ENCODE measurements around the gene VPS41. TPM values are rescaled to one million over a fixed set of nuclear protein-coding genes. Genes with fewer than 3 reads are reported as not detected.
"Not testable (repeated sequence)": the region's sequence is repeated elsewhere in the genome, so short reads cannot be mapped to it uniquely, and the experiment has no call there.

The VPS41 gene
- total RNA-seq, 2 experiments from 2014 or later = 50.1 to 50.8 TPM

- POLR2A ChIA-PET = no interaction called here
- Mint-ChIP-seq H3K9me3 (no peaks in the 10 kb centered on the region), H3K36me3 (ENCODE audit: low read depth) (peaks cover 6% of the 10 kb centered on the region), H3K27ac (no peak overlapping the region), H3K4me3 (no peak overlapping the region), H3K4me1 (no peaks in the 10 kb centered on the region), H3K27me3 (no peaks in the 10 kb centered on the region)
- CTCF ChIA-PET = interaction anchor here (1.2 to 1.4 kb wide), 2 partner anchors 10 to 26 kb away, joined by 3 read pairs; no protein-coding TSS in a partner anchor
- DNase-seq = no peak
Measured at GRCh38 chr7:38870147-38870546, 38.8 kb downstream of the VPS41 start.

DNA sequence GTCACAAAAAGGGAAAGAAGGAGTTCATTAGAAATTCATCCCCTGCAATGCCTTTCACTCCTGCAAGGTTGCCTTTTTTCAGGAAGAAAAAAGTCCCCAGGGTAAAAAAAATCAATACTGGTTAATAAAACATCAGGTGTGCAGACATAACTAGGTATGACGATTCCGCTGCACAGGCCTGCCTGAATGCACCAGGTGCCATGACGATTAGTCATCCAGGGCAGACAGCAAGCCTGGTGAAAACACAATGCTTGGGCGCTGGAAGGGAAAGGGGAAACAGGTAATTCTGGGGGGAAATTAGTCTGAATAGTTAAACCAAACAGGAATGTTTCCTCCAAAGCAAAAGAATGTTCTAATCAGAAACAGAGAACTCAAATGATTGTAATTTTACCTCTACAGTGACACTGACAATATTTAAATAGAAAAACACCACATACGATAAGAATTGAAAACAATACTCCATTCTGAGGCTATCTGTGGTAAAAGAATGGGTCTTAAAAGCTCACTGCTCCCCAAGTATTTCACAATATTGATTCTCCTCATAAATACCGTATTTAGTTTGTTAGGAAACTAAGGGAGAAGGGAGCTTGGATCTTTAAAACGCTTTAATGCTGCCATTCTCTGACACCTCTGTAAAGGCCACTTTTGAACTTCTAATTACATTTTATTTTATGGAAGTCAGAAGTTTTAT lies 45.2 kb downstream of the VPS41 start:
- Mint-ChIP-seq H3K9me3 (no peaks in the 10 kb centered on the region), H3K27ac (no peak overlapping the region), H3K4me3 (no peak overlapping the region), H3K4me1 (no peaks in the 10 kb centered on the region), H3K36me3 (ENCODE audit: low read depth) (peaks cover 6% of the 10 kb centered on the region), H3K27me3 (no peaks in the 10 kb centered on the region)
- ChIA-PET CTCF (no interaction called here), POLR2A (no interaction called here)
- DNase-seq = no peak

DNA sequence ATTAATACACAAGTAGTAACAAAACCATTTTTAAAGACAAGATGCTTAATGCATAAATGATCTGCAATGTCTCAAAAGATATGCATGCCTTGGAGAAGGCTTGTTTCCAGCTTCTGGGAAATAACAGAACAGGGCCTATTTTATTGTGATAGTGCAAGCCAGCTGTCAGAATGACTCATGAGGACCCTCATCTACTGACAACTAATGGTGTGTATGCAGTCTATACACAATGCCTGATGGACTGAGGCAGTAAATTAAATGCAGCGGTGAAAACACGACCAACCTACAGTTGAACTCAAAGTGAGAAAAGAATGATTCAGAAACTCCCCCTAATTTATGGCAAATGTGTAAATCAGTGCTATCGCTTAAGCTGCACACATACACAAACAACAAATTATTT lies 46.3 kb downstream of the VPS41 start:
- Mint-ChIP-seq H3K36me3 (ENCODE audit: low read depth) (peaks cover 6% of the 10 kb centered on the region), H3K9me3 (no peaks in the 10 kb centered on the region), H3K4me3 (no peak overlapping the region), H3K27me3 (no peaks in the 10 kb centered on the region), H3K4me1 (no peaks in the 10 kb centered on the region), H3K27ac (no peak overlapping the region)
- CTCF ChIA-PET = no interaction called here
- POLR2A ChIA-PET = no interaction called here
- DNase-seq = no peak

DNA sequence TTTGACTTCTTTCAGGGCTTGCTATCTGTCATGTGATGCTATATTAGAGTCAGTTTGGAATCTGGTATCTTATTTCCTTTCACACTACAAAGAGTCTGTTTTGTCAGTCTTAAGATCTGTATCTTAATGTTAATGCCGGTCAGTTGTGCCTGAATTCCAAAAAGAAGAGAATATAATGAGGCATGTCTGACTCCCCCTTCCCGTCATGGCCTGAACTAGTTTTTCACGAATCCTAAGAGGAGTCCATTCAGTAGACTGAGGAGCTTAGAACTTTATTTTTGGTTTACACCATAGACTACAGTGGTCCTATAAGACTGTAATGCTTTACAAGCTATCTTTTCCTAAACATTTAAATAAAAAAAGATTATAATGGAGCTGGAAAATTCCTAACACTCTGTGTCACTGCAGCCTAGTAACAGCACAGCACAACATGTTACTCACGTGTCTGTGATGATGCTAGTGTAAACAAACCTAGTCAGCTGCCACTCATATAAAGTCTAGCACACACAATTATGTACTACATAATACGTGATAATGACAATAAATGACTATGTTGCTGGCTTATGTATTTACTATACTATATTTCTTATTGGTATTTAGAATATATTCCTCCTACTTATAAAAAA lies 50.6 kb downstream of the VPS41 start:
- CTCF ChIA-PET = no interaction called here
- no peak overlapping the region for H3K27ac Mint-ChIP-seq
- POLR2A ChIA-PET = no interaction called here

GRCh38 chr7:38855867-38856266 lies 53.1 kb downstream of the VPS41 start:
- H3K4me3 Mint-ChIP-seq = no peak overlapping the region
- no peak for DNase-seq
- H3K36me3 Mint-ChIP-seq (ENCODE audit: low read depth) = peaks cover 7% of the 10 kb centered on the region
- H3K27ac Mint-ChIP-seq = no peak overlapping the region
- peaks cover 2% of the 10 kb centered on the region for H3K4me1 Mint-ChIP-seq
- ChIA-PET CTCF (interaction anchor here (1.0 kb wide), 1 partner anchor 46 kb away, joined by 3 read pairs; no protein-coding TSS in a partner anchor), POLR2A (no interaction called here)
- no peaks in the 10 kb centered on the region for H3K27me3 Mint-ChIP-seq
- peaks cover 2% of the 10 kb centered on the region for H3K9me3 Mint-ChIP-seq

More for the DNA sequence above, 50.6 kb downstream of the VPS41 start:
- no peaks in the 10 kb centered on the region for H3K27me3 Mint-ChIP-seq
- peaks cover 11% of the 10 kb centered on the region for H3K36me3 Mint-ChIP-seq (ENCODE audit: low read depth)
- no peak for DNase-seq
- H3K9me3 Mint-ChIP-seq = peaks cover 2% of the 10 kb centered on the region
- H3K4me1 Mint-ChIP-seq = peaks cover 2% of the 10 kb centered on the region
- no peak overlapping the region for H3K4me3 Mint-ChIP-seq

DNA sequence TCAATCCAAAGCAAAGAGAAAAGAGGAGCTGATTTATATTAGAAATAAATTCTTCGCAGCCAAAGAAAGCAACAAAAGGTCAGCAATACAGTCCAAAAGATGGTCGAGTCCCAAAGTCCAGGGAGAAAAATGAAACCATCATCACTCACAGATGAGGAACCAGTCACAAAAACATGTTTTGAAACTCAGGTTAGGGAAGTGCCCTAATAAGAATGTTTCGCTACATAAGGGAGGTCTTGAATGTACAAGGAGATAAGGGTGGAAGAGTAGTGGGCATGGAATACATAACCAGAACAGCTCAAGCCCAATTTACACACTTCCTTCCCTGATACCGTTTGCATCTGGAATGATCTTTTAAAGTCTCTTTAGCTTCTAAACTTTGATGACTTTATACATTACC lies 53.6 kb downstream of the VPS41 start:
- POLR2A ChIA-PET = no interaction called here
- Mint-ChIP-seq H3K27me3 (no peaks in the 10 kb centered on the region), H3K27ac (no peak overlapping the region), H3K36me3 (ENCODE audit: low read depth) (peaks cover 5% of the 10 kb centered on the region), H3K4me3 (no peak overlapping the region), H3K9me3 (peaks cover 2% of the 10 kb centered on the region), H3K4me1 (peaks cover 2% of the 10 kb centered on the region)
- no peak for DNase-seq
- CTCF ChIA-PET = interaction anchor here (0.6 to 1.0 kb wide), 2 partner anchors 47 to 204 kb away, joined by 3 read pairs; no protein-coding TSS in a partner anchor

- H3K27ac Mint-ChIP-seq; DNase-seq; H3K9me3 Mint-ChIP-seq; H3K4me1 Mint-ChIP-seq; POLR2A ChIA-PET; H3K36me3 Mint-ChIP-seq (ENCODE audit: low read depth); H3K27me3 Mint-ChIP-seq; H3K4me3 Mint-ChIP-seq: not testable (repeated sequence)
- CTCF ChIA-PET = interaction anchor here (0.6 to 1.0 kb wide), 2 partner anchors 47 to 204 kb away, joined by 3 read pairs; no protein-coding TSS in a partner anchor
Measured at GRCh38 chr7:38854947-38855346, 54.0 kb downstream of the VPS41 start.

GRCh38 chr7:38851321-38851720 lies 57.7 kb downstream of the VPS41 start:
- CTCF ChIA-PET = interaction anchor here (0.8 kb wide), 1 partner anchor 15 kb away, joined by 4 read pairs; no protein-coding TSS in a partner anchor
- Mint-ChIP-seq H3K9me3 (peaks cover 2% of the 10 kb centered on the region), H3K4me3 (no peak overlapping the region), H3K4me1 (peaks cover 2% of the 10 kb centered on the region), H3K36me3 (ENCODE audit: low read depth) (peaks cover 5% of the 10 kb centered on the region), H3K27me3 (no peaks in the 10 kb centered on the region), H3K27ac (no peak overlapping the region)
- POLR2A ChIA-PET = no interaction called here
- DNase-seq = no peak

GRCh38 chr7:38846280-38846679 lies 62.7 kb downstream of the VPS41 start:
- DNase-seq = no peak
- no peak overlapping the region for H3K27ac Mint-ChIP-seq
- no peaks in the 10 kb centered on the region for H3K4me1 Mint-ChIP-seq
- POLR2A ChIA-PET = no interaction called here
- H3K27me3 Mint-ChIP-seq = no peaks in the 10 kb centered on the region
- CTCF ChIA-PET = no interaction called here
- no peaks in the 10 kb centered on the region for H3K36me3 Mint-ChIP-seq (ENCODE audit: low read depth)
- no peaks in the 10 kb centered on the region for H3K9me3 Mint-ChIP-seq
- H3K4me3 Mint-ChIP-seq = no peak overlapping the region

DNA sequence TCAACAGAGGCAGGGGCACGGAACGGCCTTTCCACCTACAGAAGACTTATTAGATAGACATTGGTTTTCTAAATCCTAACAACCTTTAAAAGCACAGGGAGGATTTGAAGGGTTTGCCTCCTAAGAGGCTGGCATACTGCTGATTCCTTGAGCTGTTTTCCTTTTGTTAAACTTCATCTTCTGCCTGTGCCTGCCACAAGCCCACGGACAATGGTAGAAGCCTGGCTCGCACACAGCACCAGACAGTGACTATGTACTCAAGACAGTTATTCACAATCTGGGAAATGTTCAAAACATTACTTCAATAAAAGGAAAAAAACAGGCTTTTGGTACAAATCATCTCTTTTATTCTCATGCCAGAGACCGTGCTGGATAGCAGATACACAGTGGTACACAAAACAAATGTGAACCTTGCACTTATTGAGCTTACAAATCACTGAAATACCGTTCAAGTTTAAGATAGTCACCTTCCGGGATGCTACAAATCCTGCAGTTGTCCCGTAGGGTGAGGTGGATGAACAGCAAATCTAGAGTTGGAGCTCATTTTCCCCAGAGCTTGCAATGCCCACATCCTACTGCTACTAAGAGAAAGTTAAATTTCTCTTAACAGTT lies 63.9 kb downstream of the VPS41 start:
- H3K4me3 Mint-ChIP-seq = no peak overlapping the region
- H3K36me3 Mint-ChIP-seq (ENCODE audit: low read depth) = no peaks in the 10 kb centered on the region
- no peaks in the 10 kb centered on the region for H3K27me3 Mint-ChIP-seq
- H3K4me1 Mint-ChIP-seq = no peaks in the 10 kb centered on the region
- H3K9me3 Mint-ChIP-seq = no peaks in the 10 kb centered on the region
- ChIA-PET CTCF (interaction anchor here (1.2 kb wide), 1 partner anchor 24 kb away, joined by 3 read pairs; no protein-coding TSS in a partner anchor), POLR2A (no interaction called here)
- no peak overlapping the region for H3K27ac Mint-ChIP-seq
- DNase-seq = no peak

- Mint-ChIP-seq H3K4me3 (no peak overlapping the region), H3K27ac (no peak overlapping the region), H3K27me3 (no peaks in the 10 kb centered on the region), H3K4me1 (no peaks in the 10 kb centered on the region), H3K36me3 (ENCODE audit: low read depth) (no peaks in the 10 kb centered on the region), H3K9me3 (no peaks in the 10 kb centered on the region)
- CTCF ChIA-PET = no interaction called here
- POLR2A ChIA-PET = no interaction called here
- DNase-seq = no peak
Measured at GRCh38 chr7:38842746-38843145, 66.2 kb downstream of the VPS41 start.

GRCh38 chr7:38840736-38841460 lies 68.1 kb downstream of the VPS41 start:
- Mint-ChIP-seq H3K27ac (no peak overlapping the region), H3K9me3 (peaks cover 4% of the 10 kb centered on the region), H3K27me3 (no peaks in the 10 kb centered on the region), H3K4me1 (no peaks in the 10 kb centered on the region), H3K36me3 (ENCODE audit: low read depth) (no peaks in the 10 kb centered on the region), H3K4me3 (no peak overlapping the region)
- ChIA-PET POLR2A (no interaction called here), CTCF (interaction anchor here (1.2 kb wide), 1 partner anchor 16 kb away, joined by 3 read pairs; no protein-coding TSS in a partner anchor)
- no peak for DNase-seq

- CTCF ChIA-PET = no interaction called here
- DNase-seq = no peak
- Mint-ChIP-seq H3K9me3 (peaks cover 4% of the 10 kb centered on the region), H3K27ac (no peak overlapping the region), H3K27me3 (no peaks in the 10 kb centered on the region), H3K4me1 (no peaks in the 10 kb centered on the region), H3K4me3 (no peak overlapping the region), H3K36me3 (ENCODE audit: low read depth) (no peaks in the 10 kb centered on the region)
- POLR2A ChIA-PET = no interaction called here
Measured at GRCh38 chr7:38839851-38840250, 69.1 kb downstream of the VPS41 start.
